Measurements from ENCODE around the gene STKLD1. TPM values are rescaled to one million over a fixed set of nuclear protein-coding genes. Genes with fewer than 3 reads are reported as not detected.
A peak's percentile ranks its signal among the peaks of the same experiment; 100 is the strongest.
"Not testable (repeated sequence)": the region's sequence is repeated elsewhere in the genome, so short reads cannot be mapped to it uniquely, and the experiment has no call there.

Gene STKLD1
- total and polyA plus RNA-seq, 12 donors: 0.17 to 1.7 (median 0.68) TPM; not detected in 2

GRCh38 chr9:133371261-133371711, 4.9 kb upstream of the STKLD1 start:
- Histone ChIP-seq H3K36me3 (peaks cover 0 to 67% (median 25%) of the 10 kb centered on the region in 9 donors), H3K27ac (peak overlapping the region in 2 of 10 donors; percentile 27 to 80), H3K4me3 (peak overlapping the region in 1 of 10 donors; percentile 34), H3K27me3 (no peaks in the 10 kb centered on the region), H3K4me1 (peaks cover 26 to 87% (median 77%) of the 10 kb centered on the region in 9 donors), H3K9me3 (no peaks in the 10 kb centered on the region)
- no peak for TF ChIP-seq CTCF (IDR thresholded peaks at IDR 0.05)
- intact Hi-C loops (cut with DNase I): loop anchor here in 1 of 10 donors (5.0 kb wide), 1 partner anchor 34 kb away; the partner anchor contains the start of gene SURF6
- whole genome bisulfite sequencing, 2 donors: 66 to 68% methylated on average over 12 of the region's 12 CpGs
- DNase-seq (no peak), ATAC-seq (no peak)

- Histone ChIP-seq H3K9me3 (peaks cover 0 to under 1% (median 0%) of the 10 kb centered on the region in 11 donors), H3K4me1 (peaks cover 26 to 91% (median 84%) of the 10 kb centered on the region in 9 donors), H3K27me3 (no peaks in the 10 kb centered on the region), H3K36me3 (peaks cover 0 to 59% (median 19%) of the 10 kb centered on the region in 9 donors), H3K27ac (peak overlapping the region in 3 of 10 donors; percentile 7 to 80 (median 27)), H3K4me3 (no peak overlapping the region)
- ATAC-seq (no peak), DNase-seq (no peak)
- WGBS, 2 donors: 59 to 67% methylated on average over 7 of the region's 7 CpGs
- TF ChIP-seq CTCF (IDR thresholded peaks at IDR 0.05): no peak
- intact Hi-C loops (cut with DNase I): loop anchor here in 1 of 10 donors (5.0 kb wide), 1 partner anchor 35 kb away; the partner anchor contains the start of gene SURF6
Observed at GRCh38 chr9:133372144-133372543, 4.0 kb upstream of the STKLD1 start.

- H3K4me1 ChIP-seq: peaks cover 16 to 66% (median 59%) of the 10 kb centered on the region in 9 donors
- no peaks in the 10 kb centered on the region for H3K27me3 ChIP-seq
- H3K27ac ChIP-seq: peak overlapping the region in 8 of 10 donors; percentile 95 to 99 (median 97)
- intact Hi-C loops (cut with DNase I): loop anchor here in 3 of 10 donors (2.0 to 5.0 kb wide), 4 partner anchors 26 to 43 kb away; partner anchors contain the start of genes REXO4 (in 2 of the 3), SURF6 (in 2 of the 3), MED22 (in 1 of the 3) and RPL7A (in 1 of the 3)
- no peak for TF ChIP-seq CTCF (IDR thresholded peaks at IDR 0.05)
- H3K9me3 ChIP-seq: peaks cover 0 to 8% (median 0%) of the 10 kb centered on the region in 11 donors
- H3K4me3 ChIP-seq: peak overlapping the region; percentile 78 to 100 (median 96)
- 24 to 32% methylated on average over 12 of the region's 12 CpGs for WGBS, 2 donors
- H3K36me3 ChIP-seq: peaks cover 0 to 39% (median 16%) of the 10 kb centered on the region in 9 donors
- ATAC-seq: no peak
- no peak for DNase-seq
Observed at GRCh38 chr9:133374612-133375115, 1.5 kb upstream of the STKLD1 start.

GRCh38 chr9:133375116-133375723, 946 bp upstream of the STKLD1 start:
- peaks cover 0 to 8% (median 0%) of the 10 kb centered on the region in 11 donors for H3K9me3 ChIP-seq
- intact Hi-C loops (cut with DNase I): loop anchor here in 3 of 10 donors (2.0 to 5.0 kb wide), 4 partner anchors 26 to 43 kb away; partner anchors contain the start of genes REXO4 (in 2 of the 3), MED22 (in 1 of the 3), RPL7A (in 1 of the 3) and SURF6 (in 1 of the 3)
- no peaks in the 10 kb centered on the region for H3K27me3 ChIP-seq
- DNase-seq (no peak), ATAC-seq (peak in 3 of 8 donors; percentile 0 to 8 (median 8))
- H3K4me1 ChIP-seq: peaks cover 13 to 60% (median 55%) of the 10 kb centered on the region in 9 donors
- 1% methylated on average over 31 to 39 of the region's 39 CpGs for WGBS, 2 donors
- peak overlapping the region; percentile 78 to 100 (median 96) for H3K4me3 ChIP-seq
- TF ChIP-seq CTCF (IDR thresholded peaks at IDR 0.05): peak in 1 of 9 donors; percentile 3
- H3K27ac ChIP-seq: peak overlapping the region; percentile 76 to 99 (median 96)
- peaks cover 0 to 33% (median 11%) of the 10 kb centered on the region in 9 donors for H3K36me3 ChIP-seq

GRCh38 chr9:133377280-133377679, 1.1 kb downstream of the STKLD1 start:
- intact Hi-C loops (cut with DNase I): loop anchor here in 3 of 10 donors (5.0 kb wide), 3 partner anchors 40 to 45 kb away; partner anchors contain the start of genes REXO4 (in 2 of the 3) and SURF6 (in 1 of the 3)
- ATAC-seq, H3K4me3 ChIP-seq, H3K27me3 ChIP-seq, H3K27ac ChIP-seq, DNase-seq, H3K9me3 ChIP-seq: not testable (repeated sequence)
- peaks cover 6 to 40% (median 34%) of the 10 kb centered on the region in 9 donors for H3K4me1 ChIP-seq
- WGBS, 2 donors: 93 to 94% methylated on average over 14 of the region's 14 CpGs
- peaks cover 0 to 18% (median 7%) of the 10 kb centered on the region in 9 donors for H3K36me3 ChIP-seq
